Peyer's patch (tissue), 4 donors: ENCODE results near the gene ACOT13.

Experiments
- POLR2A ChIP-seq, 2 donors: fragments of 450-650 bp; IDR thresholded peaks; one replicate each; pipeline ENCODE4 v1.5.1; 2017; ENCODE audit warnings: antibody characterized with exemption in 2 of 2, mild to moderate bottlenecking in 2 of 2, moderate library complexity in 2 of 2
- TF ChIP-seq, protein P1 (sequence below), 6 experiments: fragments of 450-650 bp in 4 of 6; fragments of 200-600 bp in 2 of 6; sonication (generic) in 1 of 6; IDR thresholded peaks; one replicate each; pipeline ENCODE4 v1.5.1; 2017 to 2019; ENCODE audit warnings: antibody characterized with exemption in 6 of 6, mild to moderate bottlenecking in 3 of 6, moderate library complexity in 1 of 6

DNA sequence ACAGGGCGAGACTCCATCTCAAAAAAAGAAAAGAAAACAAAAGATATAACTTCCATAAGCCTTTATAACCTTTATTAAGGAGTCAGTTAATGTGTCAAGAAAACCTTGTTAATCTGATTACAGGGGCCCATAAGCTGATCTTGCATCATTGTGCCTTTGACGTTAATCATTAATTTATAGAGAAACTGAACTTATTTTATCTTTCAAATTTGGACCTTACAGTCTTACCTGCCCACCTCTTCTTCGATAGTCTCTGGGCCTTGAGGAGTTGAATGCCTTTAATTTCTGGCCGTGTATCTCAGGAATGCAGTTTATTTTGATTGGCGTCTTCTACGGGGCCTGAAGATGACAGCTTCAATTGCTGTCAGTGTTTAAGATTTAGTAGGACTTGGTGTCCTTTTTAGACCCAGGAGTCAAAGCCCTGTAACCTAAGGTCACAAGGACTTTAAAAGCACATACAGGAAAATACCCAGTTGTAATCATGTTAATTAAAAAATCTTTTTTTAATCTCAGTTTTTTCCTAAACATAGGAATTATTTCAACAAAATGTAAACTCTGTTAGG lies 5.8 kb downstream of the ACOT13 start:
- no peak for TF ChIP-seq POLR2A (IDR thresholded peaks at IDR 0.05)
- TF ChIP-seq, protein P1, sequence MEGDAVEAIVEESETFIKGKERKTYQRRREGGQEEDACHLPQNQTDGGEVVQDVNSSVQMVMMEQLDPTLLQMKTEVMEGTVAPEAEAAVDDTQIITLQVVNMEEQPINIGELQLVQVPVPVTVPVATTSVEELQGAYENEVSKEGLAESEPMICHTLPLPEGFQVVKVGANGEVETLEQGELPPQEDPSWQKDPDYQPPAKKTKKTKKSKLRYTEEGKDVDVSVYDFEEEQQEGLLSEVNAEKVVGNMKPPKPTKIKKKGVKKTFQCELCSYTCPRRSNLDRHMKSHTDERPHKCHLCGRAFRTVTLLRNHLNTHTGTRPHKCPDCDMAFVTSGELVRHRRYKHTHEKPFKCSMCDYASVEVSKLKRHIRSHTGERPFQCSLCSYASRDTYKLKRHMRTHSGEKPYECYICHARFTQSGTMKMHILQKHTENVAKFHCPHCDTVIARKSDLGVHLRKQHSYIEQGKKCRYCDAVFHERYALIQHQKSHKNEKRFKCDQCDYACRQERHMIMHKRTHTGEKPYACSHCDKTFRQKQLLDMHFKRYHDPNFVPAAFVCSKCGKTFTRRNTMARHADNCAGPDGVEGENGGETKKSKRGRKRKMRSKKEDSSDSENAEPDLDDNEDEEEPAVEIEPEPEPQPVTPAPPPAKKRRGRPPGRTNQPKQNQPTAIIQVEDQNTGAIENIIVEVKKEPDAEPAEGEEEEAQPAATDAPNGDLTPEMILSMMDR (IDR thresholded peaks at IDR 0.05): no peak
